GM21723 (cell line): ENCODE measurements around the gene RNU5B-1.
"Not testable (repeated sequence)": the region's sequence is repeated elsewhere in the genome, so short reads cannot be mapped to it uniquely, and the experiment has no call there.

Experiments
- ATAC-seq: cut with Tn5 transposase; IDR thresholded peaks from one replicate; pipeline ENCODE4 v1.9.1; 2021; ENCODE audit warnings: mild to moderate bottlenecking, moderate library complexity; ENCODE audit not compliant: unreplicated experiment

RNU5B-1 gene

DNA sequence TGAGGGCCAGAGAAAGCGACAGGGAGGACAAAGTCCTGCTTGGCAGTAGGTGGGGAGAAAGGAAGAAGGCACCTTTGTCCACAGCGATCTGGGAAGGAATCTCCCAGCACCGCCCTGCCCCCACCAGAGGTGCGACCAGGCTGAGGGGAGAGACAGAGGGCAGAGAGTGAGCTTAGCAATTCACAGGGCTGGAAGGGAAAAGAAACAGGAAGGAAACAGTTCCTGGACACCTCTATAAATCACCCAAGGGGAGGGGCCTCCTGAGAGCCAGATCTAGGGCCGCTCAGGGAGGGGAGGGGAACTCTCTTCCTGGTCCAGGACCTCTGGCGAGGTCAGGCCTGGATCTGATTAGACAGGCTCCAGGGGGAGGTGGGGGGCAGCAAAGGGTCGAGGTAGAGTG lies 35.4 kb downstream of the RNU5B-1 start:
- no peak for ATAC-seq

DNA sequence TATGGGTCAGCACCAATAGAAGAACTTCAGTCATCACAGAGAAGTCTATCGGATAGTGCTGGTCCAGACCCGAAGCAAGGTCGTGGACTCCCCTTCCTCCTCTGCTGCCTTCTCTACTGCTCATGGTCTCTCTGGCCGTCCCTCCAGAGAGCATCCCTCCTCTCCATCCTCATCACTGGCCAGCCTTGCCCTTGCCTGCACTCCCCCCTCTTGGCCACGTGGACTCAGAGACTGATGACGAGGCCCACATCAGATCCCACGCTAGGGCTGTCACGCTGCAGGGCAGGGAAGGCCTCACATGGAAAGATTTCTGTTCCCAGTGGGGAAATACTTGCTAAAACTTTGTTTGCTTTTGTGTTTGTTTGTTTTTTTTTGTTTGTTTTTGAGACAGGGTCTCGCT lies 38.0 kb downstream of the RNU5B-1 start:
- ATAC-seq, result no peak

DNA sequence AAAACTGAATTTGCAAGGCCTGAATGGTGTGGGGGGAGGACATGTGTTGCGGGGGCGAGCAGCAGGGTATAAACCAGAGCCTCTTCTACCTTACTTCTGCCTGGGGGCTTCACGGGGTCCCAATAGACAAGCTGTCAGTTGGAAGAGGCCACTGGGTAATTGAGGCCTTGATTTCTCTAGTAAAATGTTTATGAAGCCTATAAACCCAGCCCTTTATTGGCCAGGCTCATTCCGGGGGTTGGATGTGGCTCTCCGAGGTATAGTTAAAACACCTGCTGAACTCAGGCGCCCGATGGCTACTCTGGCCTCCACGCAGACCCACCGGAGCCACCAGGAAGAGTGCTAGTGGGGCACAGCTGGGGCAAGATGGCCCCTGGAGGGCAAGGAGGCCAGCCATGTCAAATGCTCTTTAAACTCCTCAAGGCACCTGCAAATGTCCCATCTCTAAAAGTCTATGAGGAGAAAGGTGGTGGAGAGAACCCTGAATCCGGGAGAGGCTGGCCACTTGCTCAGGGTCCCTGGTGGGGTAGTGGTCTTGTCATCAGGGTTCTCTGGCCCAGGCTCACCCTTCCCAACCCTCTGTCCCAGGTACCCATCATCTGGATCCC lies 39.0 kb downstream of the RNU5B-1 start:
- ATAC-seq, result no peak

DNA sequence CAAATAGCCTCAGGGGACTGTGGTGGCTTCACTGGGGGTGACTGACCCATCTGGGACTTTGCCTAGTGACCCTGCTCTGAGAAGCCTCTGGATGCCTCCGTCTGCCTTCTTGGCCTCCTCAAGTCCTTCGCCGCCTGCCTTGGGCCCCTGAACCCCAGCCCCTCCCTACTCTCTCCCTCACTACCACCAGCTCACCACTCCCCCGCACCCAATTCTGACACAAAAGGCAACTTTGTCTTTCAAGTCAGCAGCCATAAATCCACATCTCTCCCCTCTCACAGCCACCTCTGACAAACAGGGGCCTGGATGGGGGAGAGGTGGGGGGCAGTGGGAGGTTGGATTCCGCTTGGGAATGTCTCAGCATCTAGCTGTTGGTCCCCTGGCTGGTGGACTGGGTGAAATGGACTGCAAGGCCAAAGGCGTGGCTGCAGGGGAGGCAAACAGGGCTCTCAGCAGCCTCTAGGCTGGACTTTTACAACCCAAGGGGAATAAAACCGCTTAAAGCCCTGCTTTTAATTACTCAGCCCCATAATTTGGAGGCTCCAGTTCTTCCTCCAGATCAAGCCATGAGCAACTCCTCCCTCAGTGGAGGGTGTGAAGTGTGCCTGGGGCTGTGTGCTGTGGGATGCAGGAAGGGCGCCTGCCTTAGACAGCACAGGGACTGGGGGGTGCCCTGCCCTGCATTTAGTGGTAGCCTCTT lies 39.9 kb downstream of the RNU5B-1 start:
- no peak for ATAC-seq

DNA sequence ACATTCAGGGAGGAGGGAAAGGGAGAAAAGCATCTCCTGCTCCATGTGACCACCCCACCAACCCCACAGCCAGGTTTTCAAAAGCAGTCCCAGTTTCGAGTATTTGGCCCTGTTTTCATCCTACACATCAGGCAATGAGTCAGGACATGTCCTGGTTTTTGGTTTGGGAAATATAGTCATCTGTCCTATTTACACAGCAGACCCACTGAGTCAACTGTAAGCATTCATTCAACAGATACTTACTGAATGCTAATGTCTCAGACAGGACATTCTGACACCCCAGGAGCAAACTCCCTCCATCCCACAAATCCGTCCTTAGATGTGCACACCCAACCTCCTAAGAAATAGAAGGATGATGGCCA lies 40.4 kb downstream of the RNU5B-1 start:
- no peak for ATAC-seq

DNA sequence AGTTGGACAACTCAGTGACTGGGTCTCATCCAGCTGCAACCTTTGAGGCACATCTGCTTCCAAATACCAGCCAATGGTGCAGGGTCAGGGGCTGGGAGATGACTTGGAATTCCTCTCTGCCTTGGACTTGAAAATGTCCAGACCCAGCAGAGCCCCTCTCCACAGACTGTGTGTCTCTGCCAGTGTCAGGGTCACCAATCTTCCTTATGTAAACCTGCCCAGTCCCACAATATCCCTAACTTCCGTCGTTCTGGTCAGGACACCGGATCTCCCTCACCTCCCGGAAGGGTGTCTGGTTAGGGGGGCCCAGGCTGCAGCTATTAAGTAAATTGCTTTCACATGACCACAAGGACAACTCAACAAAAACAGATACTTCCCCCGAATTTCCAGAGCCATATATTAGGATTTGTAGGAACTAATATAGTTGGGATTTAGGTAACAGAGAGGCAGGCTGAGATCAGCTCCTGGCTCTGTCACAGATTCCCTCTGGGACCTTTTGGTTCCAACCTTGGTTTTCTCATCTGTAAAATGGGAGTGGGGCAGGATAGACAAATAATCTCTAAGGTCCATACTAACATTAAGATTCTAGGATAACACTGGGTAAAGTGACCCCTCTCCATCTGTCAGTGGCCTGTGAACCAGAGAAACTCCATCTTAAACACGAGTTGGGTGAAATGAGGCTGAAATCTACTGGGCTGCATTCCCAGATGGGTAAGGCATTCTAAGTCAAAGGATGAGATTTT lies 42.5 kb downstream of the RNU5B-1 start:
- ATAC-seq, result no peak

DNA sequence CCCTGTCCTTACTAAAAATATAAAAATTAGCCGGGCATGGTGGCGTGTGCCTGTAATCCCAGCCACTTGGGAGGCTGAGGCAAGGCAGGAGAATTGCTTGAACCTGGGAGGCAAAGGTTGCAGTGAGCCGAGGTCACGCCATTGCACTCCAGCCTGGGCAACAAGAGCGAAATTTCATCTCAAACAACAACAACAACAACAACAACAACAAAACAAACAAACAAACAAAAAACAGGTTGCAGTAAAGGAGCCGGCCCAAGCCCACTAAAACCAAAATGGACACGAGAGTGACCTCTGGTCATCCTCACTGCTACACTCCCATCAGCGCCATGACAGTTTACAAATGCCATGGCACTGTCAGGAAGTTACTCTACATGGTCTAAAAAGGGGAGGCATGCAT lies 43.3 kb downstream of the RNU5B-1 start:
- not testable (repeated sequence) for ATAC-seq

DNA sequence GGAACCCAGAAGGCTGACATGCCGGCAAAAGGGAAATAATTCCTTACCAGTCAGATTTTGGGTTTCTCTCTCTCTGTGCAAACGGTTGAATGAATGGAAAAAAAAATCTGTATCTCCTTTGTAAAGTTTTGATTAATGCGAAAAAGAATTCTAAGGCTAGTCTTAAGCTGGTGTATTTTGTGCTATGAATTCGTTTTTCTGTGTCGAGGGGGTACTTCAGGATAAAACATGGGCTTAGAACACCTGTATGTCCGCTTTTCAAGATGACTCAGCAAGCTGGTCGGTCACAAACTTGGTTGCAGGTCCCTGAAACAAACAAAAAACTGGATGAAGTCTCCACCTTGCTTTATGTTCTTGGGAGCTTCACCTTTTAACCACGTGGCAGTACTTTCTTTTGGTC lies 44.9 kb downstream of the RNU5B-1 start:
- no peak for ATAC-seq

DNA sequence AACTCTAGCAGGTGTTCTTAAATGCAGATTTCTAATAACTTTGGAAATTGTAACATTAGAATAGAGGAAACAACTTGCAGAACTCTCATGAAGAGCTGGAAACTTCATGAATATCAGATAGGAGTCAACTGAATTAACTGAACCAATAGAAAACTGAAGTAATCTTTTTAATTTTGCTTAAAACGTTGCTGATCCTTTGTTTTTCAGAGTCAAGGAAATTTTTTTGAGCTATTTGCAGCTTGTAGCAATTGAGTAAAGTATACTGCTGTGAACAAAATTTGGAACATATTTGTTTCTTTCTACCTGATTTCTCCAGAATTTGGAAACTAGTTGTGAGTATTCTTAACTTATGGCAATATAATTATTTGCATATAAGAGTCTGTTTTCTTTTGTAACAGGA lies 47.5 kb downstream of the RNU5B-1 start:
- not testable (repeated sequence) for ATAC-seq
